Prostate gland (tissue), 2 donors: ENCODE data around the gene GLRA2. TPM values are rescaled to one million over a fixed set of nuclear protein-coding genes. Genes with fewer than 3 reads are reported as not detected.

Experiments
- DNase-seq: peaks from one replicate; pipeline ENCODE4 v3.0.0-alpha.2; 2019; ENCODE audit warnings: low spot score
- H3K27ac ChIP-seq, 2 donors: fragments of 200-600 bp; sonication (generic); 2 replicates each; pipeline ENCODE4 v1.5.1; 2017 to 2019
- H3K27me3 ChIP-seq: fragments of 200-600 bp; sonication (generic); replicated peaks from 2 replicates; pipeline ENCODE4 v1.5.1; 2019; ENCODE audit not compliant: insufficient read depth
- H3K36me3 ChIP-seq, 2 donors: fragments of 200-600 bp; sonication (generic); 1 replicate in 1 of 2; 2 replicates in 1 of 2; pipeline versions ENCODE4 v1.5.1 to v1.8.1; 2017 to 2019
- H3K4me1 ChIP-seq: fragments of 200-600 bp; sonication (generic); replicated peaks from 2 replicates; pipeline ENCODE4 v1.5.1; 2019
- H3K4me3 ChIP-seq, 2 donors: fragments of 200-600 bp; sonication (generic); 2 replicates each; pipeline ENCODE4 v1.5.1; 2017 to 2019
- H3K9me3 ChIP-seq: fragments of 200-600 bp; sonication (generic); 2 replicates; pipeline ENCODE4 v1.5.1; 2017
- CTCF ChIP-seq, 4 experiments: fragments of 200-600 bp in 2 of 4; fragments of 450-650 bp in 2 of 4; sonication (generic) in 2 of 4; IDR thresholded peaks; 1 replicate in 3 of 4; 2 replicates in 1 of 4; pipeline ENCODE4 v1.5.1; 2016 to 2019; ENCODE audit warnings: antibody characterized with exemption in 4 of 4, mild to moderate bottlenecking in 2 of 4, moderate library complexity in 2 of 4
- POLR2A ChIP-seq: fragments of 450-650 bp; IDR thresholded peaks from one replicate; pipeline ENCODE4 v1.6.1; 2016; ENCODE audit warnings: antibody characterized with exemption, mild to moderate bottlenecking
- POLR2AphosphoS5 ChIP-seq: sonication (generic); formaldehyde crosslinking; IDR thresholded peaks from one replicate; pipeline ENCODE4 v1.6.1; 2017; ENCODE audit warnings: antibody characterized with exemption
- WGBS: methylation state at CpG from one replicate; pipeline ENCODE4 v1.1.5; 2018; 5-methylcytosine and 5-hydroxymethylcytosine counted together
- intact Hi-C: fragments of 100-400 bp; cut with DNase I; formaldehyde crosslinking; loops from one replicate; pipeline ENCODE4 v1.14.2; 2022
- total RNA-seq, 2 donors: library from RNA; depleted of rRNA; stranded (reverse); fragments of >200 nt; gene quantifications; one replicate each; pipeline ENCODE4 v1.1.0, GENCODE V29; 2016

Gene GLRA2
- total RNA-seq, 2 donors from 2014 or later = not detected

- intact Hi-C loops = no loop called here
- DNase-seq = no peak
- no peak for TF ChIP-seq POLR2A
- TF ChIP-seq CTCF (IDR thresholded peaks at IDR 0.05) = no peak
- TF ChIP-seq POLR2AphosphoS5 = no peak
- Histone ChIP-seq H3K27ac (no peak overlapping the region), H3K36me3 (no peaks in the 10 kb centered on the region), H3K4me3 (no peak overlapping the region), H3K9me3 (no peaks in the 10 kb centered on the region), H3K27me3 (no peaks in the 10 kb centered on the region), H3K4me1 (no peaks in the 10 kb centered on the region)
Measured at GRCh38 chrX:14702145-14702544, 172.8 kb downstream of the GLRA2 start.

GRCh38 chrX:14712096-14712495, 182.8 kb downstream of the GLRA2 start:
- Histone ChIP-seq H3K36me3 (no peaks in the 10 kb centered on the region), H3K4me1 (no peaks in the 10 kb centered on the region), H3K4me3 (no peak overlapping the region), H3K27me3 (no peaks in the 10 kb centered on the region), H3K9me3 (no peaks in the 10 kb centered on the region), H3K27ac (no peak overlapping the region)
- DNase-seq = no peak
- intact Hi-C loops = no loop called here
- WGBS = 79% methylated on average over 3 of the region's 3 CpGs
- TF ChIP-seq POLR2AphosphoS5 = no peak
- TF ChIP-seq CTCF (IDR thresholded peaks at IDR 0.05) = no peak
- no peak for TF ChIP-seq POLR2A

GRCh38 chrX:14717949-14718348, 188.6 kb downstream of the GLRA2 start:
- no peak overlapping the region for H3K4me3 ChIP-seq
- no peak for DNase-seq
- intact Hi-C loops = no loop called here
- no peaks in the 10 kb centered on the region for H3K36me3 ChIP-seq
- no peaks in the 10 kb centered on the region for H3K9me3 ChIP-seq
- H3K4me1 ChIP-seq = no peaks in the 10 kb centered on the region
- 84% methylated on average over 3 of the region's 3 CpGs for WGBS
- TF ChIP-seq POLR2AphosphoS5 (no peak), POLR2A (no peak), CTCF (IDR thresholded peaks at IDR 0.05) (no peak)
- H3K27ac ChIP-seq = no peak overlapping the region
- H3K27me3 ChIP-seq = no peaks in the 10 kb centered on the region

GRCh38 chrX:14718403-14718802, 189.1 kb downstream of the GLRA2 start:
- no peaks in the 10 kb centered on the region for H3K27me3 ChIP-seq
- H3K36me3 ChIP-seq = no peaks in the 10 kb centered on the region
- 85% methylated on average over 2 of the region's 2 CpGs for WGBS
- no peaks in the 10 kb centered on the region for H3K4me1 ChIP-seq
- no peak for TF ChIP-seq CTCF (IDR thresholded peaks at IDR 0.05)
- TF ChIP-seq POLR2AphosphoS5 = no peak
- no peak for TF ChIP-seq POLR2A
- no peak for DNase-seq
- no peaks in the 10 kb centered on the region for H3K9me3 ChIP-seq
- intact Hi-C loops = no loop called here
- H3K4me3 ChIP-seq = no peak overlapping the region
- H3K27ac ChIP-seq = no peak overlapping the region

GRCh38 chrX:14729058-14729457, 199.7 kb downstream of the GLRA2 start:
- WGBS = 80% methylated on average over 1 of the region's 1 CpG
- Histone ChIP-seq H3K27ac (no peak overlapping the region), H3K4me1 (no peaks in the 10 kb centered on the region), H3K4me3 (no peak overlapping the region), H3K27me3 (no peaks in the 10 kb centered on the region), H3K9me3 (no peaks in the 10 kb centered on the region), H3K36me3 (no peaks in the 10 kb centered on the region)
- TF ChIP-seq CTCF (IDR thresholded peaks at IDR 0.05) = no peak
- TF ChIP-seq POLR2AphosphoS5 = no peak
- TF ChIP-seq POLR2A = no peak
- DNase-seq = no peak
- intact Hi-C loops = no loop called here
